ENCODE measurements around the gene IGFBP2.

GRCh38 chr2:216650626-216651257 lies 17.5 kb downstream of the IGFBP2 start:
- no peak for TF ChIP-seq POLR2A (IDR thresholded peaks at IDR 0.05)
- TF ChIP-seq CTCF (IDR thresholded peaks at IDR 0.05), result no peak

Data from adrenal gland (tissue), 5 donors.